ENCODE data around the gene MT1M.

MT1M gene

DNA sequence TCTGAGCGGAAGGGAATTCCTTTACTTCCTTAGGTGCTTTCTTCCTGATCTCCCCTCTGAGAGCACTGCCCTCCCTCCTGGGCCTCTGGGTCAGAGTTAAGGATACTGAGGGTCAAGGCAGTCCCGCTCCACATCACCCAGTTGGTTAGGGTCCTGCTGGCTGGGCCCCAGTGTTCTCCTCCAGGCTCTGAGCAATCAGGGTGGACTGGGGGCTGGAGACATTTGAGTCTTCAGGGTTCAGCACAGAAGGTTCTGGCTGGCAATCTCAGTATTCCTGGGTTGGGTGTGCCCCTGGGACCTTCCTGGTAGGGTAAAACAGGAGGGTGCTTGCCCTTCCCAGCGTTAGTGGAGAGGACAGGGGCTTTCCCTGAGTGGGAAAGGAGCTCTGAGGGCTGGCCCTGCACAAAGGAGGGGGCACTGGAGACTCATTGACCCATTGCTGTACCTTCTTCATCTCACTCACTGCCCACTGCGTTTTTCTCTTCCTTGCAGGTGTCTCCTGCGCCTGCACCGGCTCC, 448 bp downstream of the MT1M start:
- no peak for DNase-seq (ENCODE audit: low spot score)
- TF ChIP-seq, protein P1, sequence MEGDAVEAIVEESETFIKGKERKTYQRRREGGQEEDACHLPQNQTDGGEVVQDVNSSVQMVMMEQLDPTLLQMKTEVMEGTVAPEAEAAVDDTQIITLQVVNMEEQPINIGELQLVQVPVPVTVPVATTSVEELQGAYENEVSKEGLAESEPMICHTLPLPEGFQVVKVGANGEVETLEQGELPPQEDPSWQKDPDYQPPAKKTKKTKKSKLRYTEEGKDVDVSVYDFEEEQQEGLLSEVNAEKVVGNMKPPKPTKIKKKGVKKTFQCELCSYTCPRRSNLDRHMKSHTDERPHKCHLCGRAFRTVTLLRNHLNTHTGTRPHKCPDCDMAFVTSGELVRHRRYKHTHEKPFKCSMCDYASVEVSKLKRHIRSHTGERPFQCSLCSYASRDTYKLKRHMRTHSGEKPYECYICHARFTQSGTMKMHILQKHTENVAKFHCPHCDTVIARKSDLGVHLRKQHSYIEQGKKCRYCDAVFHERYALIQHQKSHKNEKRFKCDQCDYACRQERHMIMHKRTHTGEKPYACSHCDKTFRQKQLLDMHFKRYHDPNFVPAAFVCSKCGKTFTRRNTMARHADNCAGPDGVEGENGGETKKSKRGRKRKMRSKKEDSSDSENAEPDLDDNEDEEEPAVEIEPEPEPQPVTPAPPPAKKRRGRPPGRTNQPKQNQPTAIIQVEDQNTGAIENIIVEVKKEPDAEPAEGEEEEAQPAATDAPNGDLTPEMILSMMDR (IDR thresholded peaks at IDR 0.05; ENCODE audit: extremely low read depth, missing control alignments), result no peak

DNA sequence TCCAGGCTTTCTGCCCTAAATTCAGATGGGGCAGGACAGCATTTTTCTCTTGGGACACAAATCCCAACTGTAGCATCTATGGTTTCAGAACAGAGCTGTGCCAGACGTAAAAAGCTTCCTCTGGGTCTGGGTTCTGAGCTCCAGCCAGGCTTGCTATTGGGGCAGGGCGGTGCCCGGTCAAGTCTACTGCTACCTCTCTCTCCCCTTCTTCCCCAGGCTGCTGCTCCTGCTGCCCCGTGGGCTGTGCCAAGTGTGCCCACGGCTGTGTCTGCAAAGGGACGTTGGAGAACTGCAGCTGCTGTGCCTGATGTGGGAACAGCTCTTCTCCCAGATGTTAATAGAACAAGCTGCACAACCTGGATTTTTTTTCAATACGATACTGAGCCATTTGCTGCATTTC, 1.1 kb downstream of the MT1M start:
- no peak for DNase-seq (ENCODE audit: low spot score)
- TF ChIP-seq, protein P1 (IDR thresholded peaks at IDR 0.05; ENCODE audit: extremely low read depth, missing control alignments), result no peak

DNA sequence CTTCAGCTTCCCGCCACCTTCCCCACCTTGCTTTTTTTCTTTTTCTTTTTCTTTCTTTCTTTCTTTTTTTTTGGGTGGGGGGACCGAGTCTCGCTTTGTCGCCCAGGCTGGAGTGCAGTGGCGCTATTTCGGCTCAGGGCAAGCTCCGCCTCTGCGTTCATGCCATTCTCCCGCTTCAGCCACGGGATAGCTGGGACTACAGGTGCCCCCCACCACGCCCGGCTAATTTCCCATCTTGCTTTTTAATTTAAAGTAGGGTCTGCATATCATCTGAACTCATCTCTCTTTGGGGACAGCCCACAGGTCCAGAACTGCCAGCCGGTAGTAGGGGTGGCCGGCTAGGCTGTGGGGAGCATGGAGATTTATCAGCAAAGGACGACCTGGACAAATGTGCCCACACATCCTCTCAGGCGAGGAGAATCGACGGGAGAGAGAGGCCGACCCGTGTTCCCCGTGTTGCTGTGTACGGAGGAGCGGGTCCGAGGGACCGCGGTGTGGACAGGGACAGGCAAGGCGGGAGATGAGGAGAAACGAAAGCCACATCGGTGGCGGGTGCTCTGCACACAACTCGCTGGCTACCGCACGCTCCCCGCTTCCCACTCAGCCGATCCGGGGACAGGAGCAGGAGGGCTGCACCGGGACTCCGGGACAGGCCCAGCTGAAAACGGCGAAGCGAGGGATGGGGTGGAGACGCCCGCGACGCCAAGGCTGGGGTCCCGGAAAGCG, 2.4 kb downstream of the MT1M start:
- TF ChIP-seq, protein P1 (IDR thresholded peaks at IDR 0.05; ENCODE audit: extremely low read depth, missing control alignments), result no peak
- no peak for DNase-seq (ENCODE audit: low spot score)

DNA sequence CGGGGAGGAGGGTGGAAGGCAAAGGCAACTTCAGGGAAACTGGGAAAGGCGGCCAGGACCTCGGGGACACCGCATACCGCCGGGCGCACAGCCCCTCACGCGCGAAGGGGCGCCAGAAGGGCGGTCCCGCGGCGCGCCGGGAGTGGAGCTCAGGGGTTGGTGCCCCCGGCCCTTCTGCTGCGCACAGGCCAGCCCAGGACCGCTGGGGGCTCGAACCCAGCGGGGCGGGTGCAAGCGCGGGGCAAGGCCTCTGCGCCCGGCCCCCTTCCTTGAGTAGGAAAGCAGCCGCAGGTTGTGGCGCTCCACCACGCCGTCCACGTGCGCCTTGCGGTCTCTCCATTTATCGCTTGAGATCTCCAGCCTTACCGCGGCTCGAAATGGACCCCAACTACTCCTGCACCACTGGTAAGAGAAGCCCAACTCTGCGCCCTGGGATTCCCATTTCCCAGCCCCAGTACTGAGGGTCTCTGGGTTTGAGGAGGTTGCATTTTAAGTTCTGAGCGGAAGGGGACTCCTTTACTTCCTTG, 3.0 kb downstream of the MT1M start:
- no peak for DNase-seq (ENCODE audit: low spot score)
- TF ChIP-seq, protein P1 (IDR thresholded peaks at IDR 0.05; ENCODE audit: extremely low read depth, missing control alignments), result no peak

DNA sequence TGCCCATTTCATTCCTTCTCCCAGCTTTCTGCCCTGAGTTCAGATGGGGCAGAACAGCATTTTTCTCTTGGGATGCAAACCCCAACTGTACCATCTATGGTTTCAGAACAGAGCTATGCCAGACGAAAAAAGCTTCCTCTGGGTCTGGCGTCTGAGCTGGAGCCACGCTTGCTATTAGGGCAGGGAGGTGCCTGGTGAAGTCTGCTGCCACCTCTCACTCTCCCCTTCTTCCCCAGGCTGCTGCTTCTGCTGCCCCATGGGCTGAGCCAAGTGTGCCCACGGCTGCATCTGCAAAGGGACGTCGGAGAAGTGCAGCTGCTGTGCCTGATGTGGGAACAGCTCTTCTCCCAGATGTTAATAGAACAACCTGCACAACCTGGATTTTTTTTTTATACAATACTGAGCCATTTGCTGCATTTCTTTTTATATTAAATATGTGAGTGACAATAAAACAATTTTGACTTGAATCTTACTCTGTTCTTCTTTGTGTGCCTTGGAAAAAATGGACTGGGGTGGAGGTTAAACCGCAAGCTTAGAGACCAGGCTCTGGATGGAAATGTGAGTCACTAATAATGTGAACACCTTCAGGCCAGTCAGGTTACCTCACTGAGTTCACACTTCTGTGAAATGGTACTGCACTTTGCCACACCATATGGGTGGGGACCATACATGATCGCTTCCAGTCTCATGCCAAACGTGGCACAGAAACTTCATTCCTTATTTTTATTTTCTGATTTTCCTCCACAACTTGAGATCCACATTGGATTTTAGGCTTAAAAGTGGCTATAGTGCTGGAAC, 4.4 kb downstream of the MT1M start:
- DNase-seq (ENCODE audit: low spot score), result no peak
- TF ChIP-seq, protein P1 (IDR thresholded peaks at IDR 0.05; ENCODE audit: extremely low read depth, missing control alignments), result no peak

DNA sequence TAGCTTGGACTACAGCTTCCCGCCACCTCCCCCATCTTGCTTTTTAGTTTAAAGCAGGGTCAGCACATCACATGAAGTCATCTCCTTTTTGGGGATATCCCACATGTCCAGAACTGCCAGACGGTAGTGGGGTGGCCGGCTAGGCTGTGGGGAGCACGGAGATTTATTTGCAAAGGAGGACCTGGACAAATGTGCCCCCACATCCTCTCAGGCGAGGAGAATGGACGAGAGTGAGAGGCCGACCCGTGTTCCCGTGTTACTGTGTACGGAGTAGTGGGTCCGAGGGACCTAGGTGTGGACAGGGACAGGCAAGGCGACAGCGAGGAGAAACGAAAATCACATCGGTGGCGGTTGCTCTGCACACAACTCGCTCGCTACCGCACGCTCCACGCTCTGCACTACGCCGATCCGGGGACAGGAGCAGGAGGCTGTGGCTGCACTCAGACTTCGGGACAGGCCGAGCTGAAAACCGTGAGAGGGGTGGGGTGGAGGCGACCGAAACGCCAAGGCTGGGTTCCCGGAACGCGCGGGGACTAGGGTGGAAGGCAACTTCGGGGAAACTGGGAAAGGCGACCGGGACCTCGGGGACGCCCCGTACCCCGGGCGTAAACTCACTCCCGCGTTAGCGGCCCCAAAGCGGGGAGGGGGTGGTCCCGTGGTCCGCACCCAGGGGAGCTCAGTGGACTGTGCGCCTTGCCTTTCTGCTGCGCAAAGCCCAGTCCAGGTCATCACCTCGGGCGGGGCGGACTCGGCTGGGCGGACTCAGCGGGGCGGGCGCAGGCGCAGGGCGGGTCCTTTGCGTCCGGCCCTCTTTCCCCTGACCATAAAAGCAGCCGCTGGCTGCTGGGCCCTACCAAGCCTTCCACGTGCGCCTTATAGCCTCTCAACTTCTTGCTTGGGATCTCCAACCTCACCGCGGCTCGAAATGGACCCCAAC, 5.6 kb downstream of the MT1M start, which contains the start of gene MT1A:
Gene MT1A, plus strand, starts transcription at position 853 of the 937 bp plus-strand sequence. Its CDS starts 73 bp downstream, at position 926.
- no peak for DNase-seq (ENCODE audit: low spot score)
- TF ChIP-seq, protein P1 (IDR thresholded peaks at IDR 0.05; ENCODE audit: extremely low read depth, missing control alignments), result no peak
